GM12872 (cell line): Measurements from ENCODE around the gene B4GALT5.

Source experiments
- CTCF ChIP-seq: IDR thresholded peaks from 3 replicates; pipeline ENCODE4 v1.5.1; 2011; ENCODE audit warnings: low read depth, mild to moderate bottlenecking, low read length, moderate library complexity; ENCODE audit not compliant: insufficient read depth

Gene B4GALT5

GRCh38 chr20:49695830-49696229 lies 17.8 kb downstream of the B4GALT5 start:
- no peak for TF ChIP-seq CTCF

- TF ChIP-seq CTCF = no peak
Measured at GRCh38 chr20:49694450-49695071, 19.1 kb downstream of the B4GALT5 start.

- no peak for TF ChIP-seq CTCF
Measured at GRCh38 chr20:49693435-49694171, 20.1 kb downstream of the B4GALT5 start.

GRCh38 chr20:49692941-49693340 lies 20.7 kb downstream of the B4GALT5 start:
- no peak for TF ChIP-seq CTCF

GRCh38 chr20:49691818-49692568 lies 21.7 kb downstream of the B4GALT5 start:
- TF ChIP-seq CTCF = no peak

GRCh38 chr20:49690899-49691620 lies 22.6 kb downstream of the B4GALT5 start:
- TF ChIP-seq CTCF = no peak
